Activated naive CD4-positive, alpha-beta T cell (primary cell): Measurements from ENCODE around the gene KIAA1549.

Experiments
- DNase-seq, 4 experiments: peaks; one replicate each; lab custom pipeline; 2025; lab: John Stamatoyannopoulos, UW

Gene KIAA1549

GRCh38 chr7:138907201-138907847 is 73.9 kb downstream of the KIAA1549 start:
- DNase-seq: no peak

GRCh38 chr7:138903859-138904435 is 77.2 kb downstream of the KIAA1549 start:
- DNase-seq: no peak

GRCh38 chr7:138903186-138903820 is 77.9 kb downstream of the KIAA1549 start:
- DNase-seq: peak in 3 of 4 experiments; percentile 26 to 59 (median 49)

GRCh38 chr7:138902161-138902560 is 79.0 kb downstream of the KIAA1549 start:
- DNase-seq: no peak

- DNase-seq: no peak
Measured at GRCh38 chr7:138900035-138900828, 81.0 kb downstream of the KIAA1549 start.

GRCh38 chr7:138898802-138899201 is 82.4 kb downstream of the KIAA1549 start:
- no peak for DNase-seq

- no peak for DNase-seq
Measured at GRCh38 chr7:138898255-138898654, 82.9 kb downstream of the KIAA1549 start.

GRCh38 chr7:138895679-138896078 is 85.5 kb downstream of the KIAA1549 start:
- DNase-seq: no peak

GRCh38 chr7:138893258-138893657 is 87.9 kb downstream of the KIAA1549 start:
- no peak for DNase-seq

GRCh38 chr7:138892812-138893211 is 88.4 kb downstream of the KIAA1549 start:
- no peak for DNase-seq

GRCh38 chr7:138892006-138892630 is 89.1 kb downstream of the KIAA1549 start:
- DNase-seq: no peak

- no peak for DNase-seq
Measured at GRCh38 chr7:138891446-138891810, 89.8 kb downstream of the KIAA1549 start.

- no peak for DNase-seq
Measured at GRCh38 chr7:138890499-138891445, 90.4 kb downstream of the KIAA1549 start.

- DNase-seq: no peak
Measured at GRCh38 chr7:138889582-138890498, 91.3 kb downstream of the KIAA1549 start.

- DNase-seq: no peak
Measured at GRCh38 chr7:138887872-138888656, 93.1 kb downstream of the KIAA1549 start.

GRCh38 chr7:138887085-138887710 is 94.0 kb downstream of the KIAA1549 start:
- DNase-seq: no peak

GRCh38 chr7:138886501-138886917 is 94.7 kb downstream of the KIAA1549 start:
- no peak for DNase-seq

GRCh38 chr7:138885383-138886147 is 95.6 kb downstream of the KIAA1549 start:
- DNase-seq: no peak
